OCI-LY7 (cell line): ENCODE data around the gene ACSF2. TPM values are rescaled to one million over a fixed set of nuclear protein-coding genes. Genes with fewer than 3 reads are reported as not detected.

ENCODE experiments used
- BruUV-seq: library from RNA; stranded (reverse); fragments of 400-500 nt; replicated peaks from 2 replicates; lab custom pipeline; 2021; lab: Mats Ljungman, UMichigan
- CTCF ChIA-PET: fragments of 300-600 bp; sonication (Branson Sonifier 250); formaldehyde crosslinking; loops from one replicate; lab custom pipeline; 2022; ENCODE audit warnings: antibody characterized with exemption; ENCODE audit not compliant: unreplicated experiment; lab: Charles Lee
- POLR2A ChIA-PET: fragments of 300-600 bp; sonication (Branson Sonifier 250); formaldehyde crosslinking; loops from one replicate; lab custom pipeline; 2022; ENCODE audit warnings: antibody characterized with exemption; lab: Charles Lee
- DNase-seq: peaks from one replicate; pipeline ENCODE4 v3.0.0-alpha.2; 2015; ENCODE audit warnings: low spot score
- H2AFZ ChIP-seq: fragments of 200-600 bp; sonication (generic), shearing (Covaris generic); 2 replicates; pipeline ENCODE4 v1.6.1; 2014; ENCODE audit warnings: mild to moderate bottlenecking, antibody characterized with exemption, low read length, moderate library complexity
- H3K27ac ChIP-seq: fragments of 200-600 bp; sonication (generic); 2 replicates; pipeline ENCODE4 v1.5.1; 2014; ENCODE audit warnings: mixed run types, low read depth, mild to moderate bottlenecking, moderate library complexity, low read length, inconsistent platforms; ENCODE audit not compliant: poor library complexity, severe bottlenecking
- H3K36me3 ChIP-seq: fragments of 200-600 bp; sonication (generic); 2 replicates; pipeline ENCODE4 v1.6.1; 2014; ENCODE audit warnings: mild to moderate bottlenecking, antibody characterized with exemption, low read length, moderate library complexity, mixed read lengths; ENCODE audit not compliant: insufficient read depth
- H3K4me1 ChIP-seq: fragments of 200-600 bp; sonication (generic); 2 replicates; pipeline ENCODE4 v1.5.1; 2014; ENCODE audit warnings: mild to moderate bottlenecking, low read length; ENCODE audit not compliant: insufficient read depth, poor library complexity, severe bottlenecking
- H3K4me2 ChIP-seq: fragments of 200-600 bp; sonication (generic); 2 replicates; pipeline ENCODE4 v1.6.1; 2014; ENCODE audit warnings: mild to moderate bottlenecking, low read length
- H3K4me3 ChIP-seq: fragments of 200-600 bp; sonication (generic); 2 replicates; pipeline ENCODE4 v1.5.1; 2014; ENCODE audit warnings: mild to moderate bottlenecking, low read depth, low read length; ENCODE audit not compliant: poor library complexity, severe bottlenecking
- H3K79me2 ChIP-seq: fragments of 200-600 bp; sonication (generic); 2 replicates; pipeline ENCODE4 v1.6.1; 2016; ENCODE audit warnings: low read depth, mild to moderate bottlenecking, low read length, moderate library complexity, mixed read lengths; ENCODE audit not compliant: insufficient read depth
- H3K9me2 ChIP-seq: fragments of 200-600 bp; sonication (generic); 2 replicates; pipeline ENCODE4 v1.6.1; 2016; ENCODE audit warnings: mild to moderate bottlenecking, low read length, mixed read lengths; ENCODE audit not compliant: insufficient read depth
- H3K9me3 ChIP-seq: fragments of 200-600 bp; sonication (generic); 2 replicates; pipeline ENCODE4 v1.6.1; 2014; ENCODE audit warnings: mild to moderate bottlenecking, mixed run types, low read length, mixed read lengths
- H4K20me1 ChIP-seq: fragments of 200-600 bp; sonication (generic); 2 replicates; pipeline ENCODE4 v1.6.1; 2014; ENCODE audit warnings: mild to moderate bottlenecking, antibody characterized with exemption, low read length, moderate library complexity, mixed read lengths; ENCODE audit not compliant: insufficient read depth
- EZH2phosphoT487 ChIP-seq: fragments of 200-600 bp; sonication (generic); IDR thresholded peaks from 2 replicates; pipeline ENCODE4 v1.6.1; 2018; ENCODE audit warnings: low read depth, borderline replicate concordance, mild to moderate bottlenecking, mixed run types, antibody characterized with exemption, low read length, moderate library complexity, mixed read lengths
- intact Hi-C: fragments of 100-400 bp; cut with micrococcal nuclease; formaldehyde crosslinking; loops from one replicate; pipeline ENCODE4 v1.10.0; 2022; ENCODE audit not compliant: unreplicated experiment
- small RNA-seq: library from RNA; depleted of rRNA; stranded (forward); fragments of <200 nt; gene quantifications from one replicate; pipeline ENCODE3, GENCODE V24; 2014
- total RNA-seq, 2 experiments: library from RNA; depleted of rRNA in 1 of 2; stranded (reverse); fragments of >200 nt in 1 of 2; shearing (Covaris generic) in 1 of 2; gene quantifications; 2 replicates each; pipeline ENCODE4 v1.2.3, GENCODE V29; 2014 to 2022
- TF ChIP-seq, protein P1 (sequence below): fragments of 200-600 bp; sonication (generic); conservative IDR thresholded peaks from 2 replicates; pipeline ENCODE4 v1.5.1; 2014; ENCODE audit warnings: mild to moderate bottlenecking, antibody characterized with exemption, low read length, moderate library complexity, mixed read lengths

ACSF2 gene
- total RNA-seq, 2 experiments from 2014 or later = 38.6 to 42.7 TPM

DNA sequence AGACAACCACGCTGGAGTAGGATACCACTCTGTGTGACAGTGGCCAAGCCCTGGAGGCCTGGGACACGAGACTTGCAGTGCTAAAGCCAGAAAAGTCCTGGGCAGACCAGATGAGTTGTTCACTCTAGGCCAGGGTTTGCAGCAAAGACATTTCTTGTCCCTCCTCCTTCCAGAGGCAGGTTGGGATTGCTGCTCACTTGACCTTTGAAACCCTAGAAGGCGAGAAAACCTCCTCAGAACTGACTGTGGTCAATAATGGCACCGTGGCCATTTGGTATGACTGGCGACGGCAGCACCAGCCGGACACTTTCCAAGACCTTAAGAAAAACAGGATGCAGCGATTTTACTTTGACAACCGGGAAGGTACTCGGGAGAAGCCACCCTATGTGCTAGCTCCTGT lies 96.7 kb downstream of the ACSF2 start:
- Histone ChIP-seq H3K79me2 (no peaks in the 10 kb centered on the region), H3K9me2 (no peaks in the 10 kb centered on the region), H3K27ac (no peak overlapping the region), H4K20me1 (no peaks in the 10 kb centered on the region), H3K9me3 (no peaks in the 10 kb centered on the region), H3K4me1 (no peaks in the 10 kb centered on the region), H3K4me3 (no peak overlapping the region), H3K4me2 (no peak overlapping the region), H3K36me3 (no peaks in the 10 kb centered on the region), H2AFZ (no peak overlapping the region)
- intact Hi-C loops = no loop called here
- CTCF ChIA-PET = no interaction called here
- POLR2A ChIA-PET = no interaction called here
- no peak for DNase-seq
- no TSS peak for BruUV-seq
- no peak for TF ChIP-seq EZH2phosphoT487
- TF ChIP-seq, protein P1, sequence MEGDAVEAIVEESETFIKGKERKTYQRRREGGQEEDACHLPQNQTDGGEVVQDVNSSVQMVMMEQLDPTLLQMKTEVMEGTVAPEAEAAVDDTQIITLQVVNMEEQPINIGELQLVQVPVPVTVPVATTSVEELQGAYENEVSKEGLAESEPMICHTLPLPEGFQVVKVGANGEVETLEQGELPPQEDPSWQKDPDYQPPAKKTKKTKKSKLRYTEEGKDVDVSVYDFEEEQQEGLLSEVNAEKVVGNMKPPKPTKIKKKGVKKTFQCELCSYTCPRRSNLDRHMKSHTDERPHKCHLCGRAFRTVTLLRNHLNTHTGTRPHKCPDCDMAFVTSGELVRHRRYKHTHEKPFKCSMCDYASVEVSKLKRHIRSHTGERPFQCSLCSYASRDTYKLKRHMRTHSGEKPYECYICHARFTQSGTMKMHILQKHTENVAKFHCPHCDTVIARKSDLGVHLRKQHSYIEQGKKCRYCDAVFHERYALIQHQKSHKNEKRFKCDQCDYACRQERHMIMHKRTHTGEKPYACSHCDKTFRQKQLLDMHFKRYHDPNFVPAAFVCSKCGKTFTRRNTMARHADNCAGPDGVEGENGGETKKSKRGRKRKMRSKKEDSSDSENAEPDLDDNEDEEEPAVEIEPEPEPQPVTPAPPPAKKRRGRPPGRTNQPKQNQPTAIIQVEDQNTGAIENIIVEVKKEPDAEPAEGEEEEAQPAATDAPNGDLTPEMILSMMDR = no peak

DNA sequence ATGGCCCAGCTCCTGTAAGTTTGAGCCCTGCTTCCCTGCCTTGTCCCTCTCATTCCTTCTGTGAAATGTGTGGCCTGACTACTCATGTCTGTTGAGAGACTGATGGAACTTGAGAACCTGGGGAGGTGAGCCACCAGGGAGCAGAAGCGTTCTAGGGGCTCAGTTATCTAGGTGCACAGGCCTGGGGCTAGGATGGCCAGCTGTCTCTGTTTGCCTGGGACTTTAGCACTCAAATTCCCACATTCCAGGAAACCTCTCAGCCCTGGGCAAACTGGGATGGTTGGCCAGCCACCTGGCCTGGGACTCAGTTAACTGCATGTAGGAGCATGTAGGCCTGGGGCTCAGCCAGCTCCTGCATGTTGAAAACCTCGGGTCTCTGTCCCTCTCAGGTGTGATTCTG lies 97.2 kb downstream of the ACSF2 start:
- Histone ChIP-seq H3K9me2 (no peaks in the 10 kb centered on the region), H3K9me3 (no peaks in the 10 kb centered on the region), H3K4me2 (no peak overlapping the region), H4K20me1 (no peaks in the 10 kb centered on the region), H3K4me3 (no peak overlapping the region), H3K27ac (no peak overlapping the region), H3K79me2 (no peaks in the 10 kb centered on the region), H3K36me3 (no peaks in the 10 kb centered on the region), H2AFZ (no peak overlapping the region), H3K4me1 (no peaks in the 10 kb centered on the region)
- ChIA-PET POLR2A (no interaction called here), CTCF (no interaction called here)
- DNase-seq = no peak
- no peak for TF ChIP-seq EZH2phosphoT487
- TF ChIP-seq, protein P1 = no peak
- BruUV-seq = no TSS peak
- intact Hi-C loops = no loop called here

Small RNA genes within 50 kb of the gene (small RNA-seq; reads per million reads assigned to genes)
- gene RF00019 = not detected

Other genes with a start within 250 kb of the ACSF2 start
- not detected in 2 replicates for gene COL1A1, start 224.6 kb upstream of the ACSF2 start, total RNA-seq (2014; rRNA removed; shearing (Covaris generic))
- gene COL1A1, start 224.6 kb upstream of the ACSF2 start, total RNA-seq (2022) = not detected in 2 replicates
- not detected in 2 replicates for gene TMEM92, start 151.8 kb upstream of the ACSF2 start, total RNA-seq (2014; rRNA removed; shearing (Covaris generic))
- not detected in 2 replicates for gene TMEM92, start 151.8 kb upstream of the ACSF2 start, total RNA-seq (2022)
- 22.4 and 22.5 TPM in 2 replicates for gene XYLT2, start 80.1 kb upstream of the ACSF2 start, total RNA-seq (2014; rRNA removed; shearing (Covaris generic))
- 20.9 and 25.5 TPM in 2 replicates for gene XYLT2, start 80.1 kb upstream of the ACSF2 start, total RNA-seq (2022)
- 80.2 and 85.1 TPM in 2 replicates for gene MRPL27, start 53.0 kb upstream of the ACSF2 start, total RNA-seq (2014; rRNA removed; shearing (Covaris generic))
- gene MRPL27, start 53.0 kb upstream of the ACSF2 start, total RNA-seq (2022) = 63.9 and 68.8 TPM in 2 replicates
- gene EME1, start 53.0 kb upstream of the ACSF2 start, total RNA-seq (2014; rRNA removed; shearing (Covaris generic)) = 25.2 and 34.0 TPM in 2 replicates
- gene EME1, start 53.0 kb upstream of the ACSF2 start, total RNA-seq (2022) = 34.2 and 38.2 TPM in 2 replicates
- 81.9 and 87.4 TPM in 2 replicates for gene LRRC59, start 28.7 kb upstream of the ACSF2 start, total RNA-seq (2014; rRNA removed; shearing (Covaris generic))
- gene LRRC59, start 28.7 kb upstream of the ACSF2 start, total RNA-seq (2022) = 111 and 125 TPM in 2 replicates
- gene CHAD, start 42.7 kb downstream of the ACSF2 start, total RNA-seq (2014; rRNA removed; shearing (Covaris generic)) = not detected in 2 replicates
- not detected in 2 replicates for gene CHAD, start 42.7 kb downstream of the ACSF2 start, total RNA-seq (2022)
- gene RSAD1, start 52.6 kb downstream of the ACSF2 start, total RNA-seq (2014; rRNA removed; shearing (Covaris generic)) = 22.6 and 25.0 TPM in 2 replicates
- gene RSAD1, start 52.6 kb downstream of the ACSF2 start, total RNA-seq (2022) = 27.9 and 28.1 TPM in 2 replicates
- gene MYCBPAP, start 82.2 kb downstream of the ACSF2 start, total RNA-seq (2014; rRNA removed; shearing (Covaris generic)) = 3.0 and 5.0 TPM in 2 replicates
- 6.8 and 7.8 TPM in 2 replicates for gene MYCBPAP, start 82.2 kb downstream of the ACSF2 start, total RNA-seq (2022)
- 0.28 TPM in 1 of 2 replicates, not detected in the other for gene EPN3, start 106.5 kb downstream of the ACSF2 start, total RNA-seq (2014; rRNA removed; shearing (Covaris generic))
- gene EPN3, start 106.5 kb downstream of the ACSF2 start, total RNA-seq (2022) = 0.11 TPM in 1 of 2 replicates, not detected in the other
- 4.5 and 8.3 TPM in 2 replicates for gene SPATA20, start 121.0 kb downstream of the ACSF2 start, total RNA-seq (2014; rRNA removed; shearing (Covaris generic))
- gene SPATA20, start 121.0 kb downstream of the ACSF2 start, total RNA-seq (2022) = 7.9 and 11.5 TPM in 2 replicates
- not detected in 2 replicates for gene CACNA1G, start 134.5 kb downstream of the ACSF2 start, total RNA-seq (2014; rRNA removed; shearing (Covaris generic))
- gene CACNA1G, start 134.5 kb downstream of the ACSF2 start, total RNA-seq (2022) = not detected in 2 replicates
- not detected in 2 replicates for gene ABCC3, start 208.7 kb downstream of the ACSF2 start, total RNA-seq (2014; rRNA removed; shearing (Covaris generic))
- gene ABCC3, start 208.7 kb downstream of the ACSF2 start, total RNA-seq (2022) = not detected in 2 replicates